Activated T-helper 2 cell treated with anti-CD3 and anti-CD28 coated beads, Interferon-gamma antibody, Interleukin-2, Interleukin-4, amounts not matched to agents 10 μg/mL and 5 μg/mL and 100 μg/mL, durations not matched to agents 14 hours and 24 hours and 36 hours (primary cell): ENCODE measurements around the gene PUS3. TPM values are rescaled to one million over a fixed set of nuclear protein-coding genes. Genes with fewer than 3 reads are reported as not detected.

Source experiments
- DNase-seq: peaks from one replicate; pipeline ENCODE4 v3.0.0; 2021; ENCODE audit warnings: low spot score
- H3K27ac Mint-ChIP-seq: one replicate; pipeline ENCODE4 v1.8.0; 2021; ENCODE audit warnings: mixed read lengths
- H3K27me3 Mint-ChIP-seq: one replicate; pipeline ENCODE4 v1.8.0; 2021; ENCODE audit warnings: low read depth, mixed read lengths
- H3K36me3 Mint-ChIP-seq: one replicate; pipeline ENCODE4 v1.8.0; 2021; ENCODE audit warnings: low read depth, mixed read lengths
- H3K4me1 Mint-ChIP-seq: one replicate; pipeline ENCODE4 v1.8.0; 2021; ENCODE audit warnings: low read depth, mixed read lengths
- H3K4me3 Mint-ChIP-seq: one replicate; pipeline ENCODE4 v1.8.0; 2021; ENCODE audit warnings: low read depth, mild to moderate bottlenecking, moderate library complexity, mixed read lengths
- H3K9me3 Mint-ChIP-seq: one replicate; pipeline ENCODE4 v1.8.0; 2021; ENCODE audit warnings: mixed read lengths
- intact Hi-C: fragments of 100-400 bp; cut with micrococcal nuclease; formaldehyde crosslinking; loops from one replicate; pipeline ENCODE4 v1.15.1; 2023
- total RNA-seq: library from RNA; stranded (reverse); gene quantifications from 2 replicates; pipeline ENCODE4 v1.2.3, GENCODE V29; 2022

PUS3 gene
- total RNA-seq, 1 donor from 2014 or later, result 16.0 TPM

DNA sequence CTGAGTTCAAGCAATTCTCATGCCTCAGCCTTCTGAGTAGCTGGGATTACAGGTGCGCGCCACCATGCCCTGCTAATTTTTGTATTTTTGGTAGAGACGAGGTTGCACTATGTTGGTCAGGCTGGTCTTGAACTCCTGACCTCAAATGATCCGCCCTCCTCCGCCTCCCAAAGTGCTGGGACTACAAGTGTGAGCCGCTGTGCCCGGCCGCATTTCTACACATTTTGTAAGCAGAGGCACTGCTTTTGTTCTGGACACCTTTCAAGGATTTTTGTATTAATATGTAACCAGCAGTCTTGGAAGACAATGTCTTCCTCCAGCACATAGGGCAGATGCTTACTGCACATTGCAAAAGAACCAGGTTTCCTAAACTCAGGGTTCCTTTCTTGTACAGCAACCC, 31.5 kb upstream of the PUS3 start:
- intact Hi-C loops, result no loop called here
- Mint-ChIP-seq H3K27me3 (peaks cover 7% of the 10 kb centered on the region), H3K4me3 (no peak overlapping the region), H3K27ac (no peak overlapping the region), H3K4me1 (peaks cover 6% of the 10 kb centered on the region), H3K36me3 (no peaks in the 10 kb centered on the region), H3K9me3 (no peaks in the 10 kb centered on the region)
- no peak for DNase-seq

DNA sequence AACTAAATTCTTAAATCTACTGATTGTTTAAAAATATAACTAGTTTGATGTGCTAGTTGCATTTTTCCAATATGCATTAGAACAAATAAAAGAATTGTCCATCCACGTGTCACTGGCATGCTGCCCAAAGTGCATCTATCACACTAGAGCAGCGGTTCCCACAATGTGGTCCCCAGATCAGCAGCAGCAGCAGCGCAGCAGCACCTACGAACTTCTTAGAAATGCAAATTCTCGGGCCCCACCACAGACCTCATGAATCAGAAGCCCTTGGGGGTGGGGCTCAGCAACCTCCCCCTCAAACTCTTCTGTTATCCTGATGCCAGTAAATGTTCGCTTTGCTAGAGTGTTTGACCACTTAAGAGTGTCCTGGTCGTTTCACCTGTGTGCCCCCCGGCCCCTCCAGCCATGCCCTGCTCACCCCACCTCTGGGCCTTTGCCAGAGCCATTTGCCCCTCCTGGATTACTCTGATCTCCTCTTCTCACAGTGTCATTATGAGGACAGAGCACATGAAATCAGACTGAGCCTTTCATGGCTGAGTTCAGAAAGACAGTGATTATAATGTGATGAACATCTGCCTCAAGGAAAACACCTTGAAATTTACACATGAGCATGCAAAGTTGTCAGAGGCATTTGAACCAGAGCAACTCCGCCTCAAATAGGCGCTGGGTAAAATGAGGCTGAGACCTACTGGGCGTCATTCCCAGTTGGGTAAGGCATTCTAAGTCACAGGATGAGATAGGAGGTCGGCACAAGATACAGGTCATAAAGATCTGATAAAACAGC, 30.2 kb upstream of the PUS3 start:
- no peaks in the 10 kb centered on the region for H3K9me3 Mint-ChIP-seq
- DNase-seq, result no peak
- intact Hi-C loops, result no loop called here
- H3K27me3 Mint-ChIP-seq, result peaks cover 9% of the 10 kb centered on the region
- H3K4me1 Mint-ChIP-seq, result peaks cover 2% of the 10 kb centered on the region
- H3K4me3 Mint-ChIP-seq, result no peak overlapping the region
- H3K36me3 Mint-ChIP-seq, result no peaks in the 10 kb centered on the region
- no peak overlapping the region for H3K27ac Mint-ChIP-seq

DNA sequence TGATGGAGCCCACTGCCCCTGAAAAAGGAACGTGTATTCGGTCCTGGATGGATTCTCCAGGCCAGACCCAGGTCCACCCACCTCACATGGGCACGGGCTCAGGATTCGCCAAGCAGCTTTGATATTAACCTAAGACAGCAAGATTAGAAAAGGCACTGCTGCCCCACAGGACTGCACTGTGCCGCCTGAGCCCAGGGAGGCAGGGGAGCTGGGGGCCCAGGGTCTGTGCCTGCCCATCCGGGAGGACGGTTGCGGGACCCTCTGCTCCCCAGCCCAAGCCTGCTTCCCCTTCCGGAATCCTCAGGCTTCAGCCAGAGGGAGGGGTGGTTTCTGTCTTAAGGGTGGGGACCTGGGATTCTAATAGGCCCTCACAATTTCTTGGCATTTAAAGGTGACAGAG, 29.3 kb upstream of the PUS3 start:
- Mint-ChIP-seq H3K36me3 (no peaks in the 10 kb centered on the region), H3K27ac (no peak overlapping the region), H3K9me3 (no peaks in the 10 kb centered on the region), H3K4me3 (no peak overlapping the region), H3K27me3 (peaks cover 9% of the 10 kb centered on the region), H3K4me1 (peaks cover 2% of the 10 kb centered on the region)
- DNase-seq, result no peak
- intact Hi-C loops, result no loop called here

DNA sequence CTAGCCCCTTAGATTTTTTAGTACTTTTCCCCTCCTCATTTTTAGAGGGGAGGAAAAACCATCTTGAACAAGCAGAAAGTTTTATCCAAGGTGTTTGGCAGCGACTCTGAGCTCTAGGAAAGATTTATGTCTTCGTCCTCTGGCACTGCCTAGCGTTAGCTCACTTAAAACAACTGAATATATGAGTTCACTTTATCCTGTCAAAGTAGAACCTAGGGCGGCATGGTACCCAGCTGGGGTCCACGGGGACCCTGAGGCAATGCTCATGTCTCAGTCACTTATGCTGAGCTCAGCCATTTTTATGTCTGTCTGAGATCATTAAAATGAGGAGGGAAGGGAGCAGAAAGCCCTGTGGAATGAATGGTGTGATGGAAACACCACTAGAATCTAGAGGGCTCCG, 28.7 kb upstream of the PUS3 start:
- Mint-ChIP-seq H3K27me3 (peaks cover 14% of the 10 kb centered on the region), H3K4me1 (peaks cover 2% of the 10 kb centered on the region), H3K36me3 (no peaks in the 10 kb centered on the region), H3K9me3 (no peaks in the 10 kb centered on the region), H3K4me3 (no peak overlapping the region), H3K27ac (no peak overlapping the region)
- intact Hi-C loops, result no loop called here
- no peak for DNase-seq

DNA sequence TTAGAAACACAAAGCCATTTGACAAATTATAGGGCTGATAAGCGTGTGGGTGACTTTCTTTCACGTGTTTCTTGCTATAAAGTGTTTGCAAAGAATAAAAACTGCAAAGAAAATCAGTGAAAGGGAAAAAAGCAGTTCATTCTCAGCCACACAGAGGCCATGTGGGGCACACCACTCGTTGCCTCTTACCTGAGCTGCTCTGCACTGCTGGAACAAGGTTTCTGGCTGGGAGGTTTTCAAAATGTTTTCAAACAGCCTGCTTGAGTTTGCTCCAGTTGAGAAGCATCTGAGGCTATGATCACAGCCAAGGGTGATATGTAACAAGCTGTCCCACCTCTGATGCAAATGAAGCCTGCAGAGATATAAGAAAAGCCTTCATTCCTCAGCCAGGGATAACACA, 28.1 kb upstream of the PUS3 start:
- no peak for DNase-seq
- Mint-ChIP-seq H3K4me3 (no peak overlapping the region), H3K9me3 (no peaks in the 10 kb centered on the region), H3K36me3 (no peaks in the 10 kb centered on the region), H3K27me3 (peaks cover 14% of the 10 kb centered on the region), H3K27ac (no peak overlapping the region), H3K4me1 (peaks cover 2% of the 10 kb centered on the region)
- intact Hi-C loops, result no loop called here

DNA sequence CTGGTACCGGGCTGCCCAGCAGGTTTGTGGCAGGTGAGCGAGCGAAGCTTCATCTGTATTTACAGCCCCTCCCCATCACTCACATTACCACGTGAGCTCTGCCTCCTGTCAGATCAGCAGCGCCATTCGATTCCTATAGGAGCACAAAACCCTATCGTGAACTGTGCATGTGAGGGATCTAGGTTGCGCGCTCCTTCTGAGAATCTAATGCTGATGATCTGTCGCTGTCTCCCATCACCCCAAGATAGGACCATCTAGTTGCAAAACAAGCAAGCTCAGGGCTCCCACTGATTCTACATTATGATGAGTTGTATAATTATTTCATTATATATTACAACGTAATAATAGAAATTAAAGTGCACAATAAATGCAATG, 27.1 kb upstream of the PUS3 start:
- H3K9me3 Mint-ChIP-seq, result no peaks in the 10 kb centered on the region
- peaks cover 2% of the 10 kb centered on the region for H3K4me1 Mint-ChIP-seq
- H3K36me3 Mint-ChIP-seq, result no peaks in the 10 kb centered on the region
- no peak overlapping the region for H3K4me3 Mint-ChIP-seq
- H3K27ac Mint-ChIP-seq, result no peak overlapping the region
- DNase-seq, result no peak
- peaks cover 17% of the 10 kb centered on the region for H3K27me3 Mint-ChIP-seq
- intact Hi-C loops, result no loop called here

GRCh38 chr11:125929445-125930075, 26.6 kb upstream of the PUS3 start:
- Mint-ChIP-seq H3K4me1 (peaks cover 2% of the 10 kb centered on the region), H3K36me3 (no peaks in the 10 kb centered on the region), H3K27me3 (peaks cover 17% of the 10 kb centered on the region), H3K9me3 (no peaks in the 10 kb centered on the region), H3K27ac (no peak overlapping the region), H3K4me3 (no peak overlapping the region)
- no peak for DNase-seq
- intact Hi-C loops, result no loop called here

GRCh38 chr11:125926682-125927081, 23.7 kb upstream of the PUS3 start:
- Mint-ChIP-seq H3K4me1 (no peaks in the 10 kb centered on the region), H3K4me3 (no peak overlapping the region), H3K27ac (no peak overlapping the region), H3K36me3 (no peaks in the 10 kb centered on the region), H3K27me3 (peaks cover 13% of the 10 kb centered on the region), H3K9me3 (no peaks in the 10 kb centered on the region)
- intact Hi-C loops, result no loop called here
- DNase-seq, result no peak

DNA sequence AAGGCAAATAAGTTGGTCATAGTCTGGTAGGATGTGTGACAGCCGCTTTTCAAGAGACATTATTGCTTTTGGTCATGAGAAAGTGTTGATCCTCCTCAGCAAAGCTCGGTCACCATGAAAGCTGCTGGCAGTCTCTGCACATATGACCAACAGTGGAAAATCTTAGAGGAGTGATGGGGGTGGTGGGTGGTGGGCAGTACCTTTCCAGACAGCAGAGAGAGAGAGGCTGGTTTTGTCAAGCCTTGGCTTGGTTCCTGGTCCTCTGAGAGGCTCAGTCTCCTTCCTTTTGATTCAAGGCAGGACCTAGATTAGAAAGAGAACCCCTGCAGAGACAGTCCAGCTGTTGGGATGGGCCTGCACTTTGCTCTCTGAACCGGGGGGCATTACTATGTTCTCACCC, 22.8 kb upstream of the PUS3 start:
- Mint-ChIP-seq H3K27me3 (peaks cover 15% of the 10 kb centered on the region), H3K36me3 (no peaks in the 10 kb centered on the region), H3K27ac (no peak overlapping the region), H3K9me3 (no peaks in the 10 kb centered on the region), H3K4me1 (no peaks in the 10 kb centered on the region), H3K4me3 (no peak overlapping the region)
- intact Hi-C loops, result no loop called here
- DNase-seq, result no peak

DNA sequence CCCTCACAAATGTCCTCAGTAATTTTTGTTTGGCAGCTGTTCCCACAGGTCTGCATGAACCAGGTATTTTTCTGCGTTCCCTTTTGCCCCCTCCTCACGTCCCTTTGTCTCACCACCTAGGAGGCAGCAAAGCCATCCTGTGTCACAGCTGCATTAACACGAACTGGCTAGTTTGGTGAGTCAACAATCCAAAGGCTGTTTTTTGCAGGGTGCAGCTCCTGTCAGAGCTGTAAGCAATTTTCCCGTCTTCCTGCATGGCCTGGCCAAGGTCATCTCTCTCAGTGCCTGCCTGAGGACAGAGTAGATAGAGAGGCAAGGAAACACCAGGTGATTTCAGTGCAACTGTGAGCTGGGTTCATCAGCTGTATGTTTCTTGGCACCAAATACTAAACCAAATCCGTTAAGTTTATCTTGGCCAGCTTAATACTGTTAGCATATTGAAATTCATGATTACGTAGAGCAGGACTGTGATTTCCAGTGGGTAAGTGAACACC, 22.3 kb upstream of the PUS3 start:
- peaks cover 15% of the 10 kb centered on the region for H3K27me3 Mint-ChIP-seq
- H3K27ac Mint-ChIP-seq, result no peak overlapping the region
- no peaks in the 10 kb centered on the region for H3K9me3 Mint-ChIP-seq
- H3K4me3 Mint-ChIP-seq, result no peak overlapping the region
- intact Hi-C loops, result no loop called here
- H3K36me3 Mint-ChIP-seq, result no peaks in the 10 kb centered on the region
- no peaks in the 10 kb centered on the region for H3K4me1 Mint-ChIP-seq
- DNase-seq, result no peak

DNA sequence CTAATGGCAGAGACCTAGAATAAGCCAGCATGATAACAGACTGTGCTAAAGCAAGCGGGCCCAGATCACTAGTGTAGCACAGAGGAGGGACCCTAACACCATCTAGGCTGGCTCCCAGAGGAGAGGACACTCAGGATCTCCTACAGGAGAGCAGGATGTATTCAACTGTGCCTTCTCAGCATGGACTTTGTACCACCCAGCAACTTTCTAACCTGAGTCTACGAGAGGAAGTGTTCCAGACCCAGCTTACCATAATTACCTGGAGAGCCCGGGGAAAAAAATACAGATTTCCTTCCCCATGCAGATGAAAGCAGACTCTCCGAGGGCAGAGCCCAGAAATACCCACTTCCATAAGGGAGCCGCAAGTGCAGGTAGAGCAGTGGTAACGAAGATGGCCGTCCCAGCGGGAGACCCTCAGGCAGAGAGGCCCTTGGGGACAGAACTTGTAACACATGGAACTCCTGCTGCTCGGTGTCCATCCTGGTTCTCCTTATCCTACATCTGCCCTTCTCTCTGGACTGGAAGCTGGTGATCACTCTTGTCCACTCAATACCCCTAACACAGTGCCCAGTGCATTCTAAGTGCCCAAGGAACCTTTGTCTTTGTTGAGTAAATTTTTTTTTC, 21.5 kb upstream of the PUS3 start:
- intact Hi-C loops, result no loop called here
- DNase-seq, result no peak
- peaks cover 12% of the 10 kb centered on the region for H3K27me3 Mint-ChIP-seq
- H3K27ac Mint-ChIP-seq, result no peak overlapping the region
- H3K4me1 Mint-ChIP-seq, result no peaks in the 10 kb centered on the region
- H3K9me3 Mint-ChIP-seq, result no peaks in the 10 kb centered on the region
- H3K4me3 Mint-ChIP-seq, result no peak overlapping the region
- no peaks in the 10 kb centered on the region for H3K36me3 Mint-ChIP-seq

GRCh38 chr11:125923633-125924032, 20.6 kb upstream of the PUS3 start:
- Mint-ChIP-seq H3K9me3 (no peaks in the 10 kb centered on the region), H3K36me3 (no peaks in the 10 kb centered on the region), H3K27ac (no peak overlapping the region), H3K27me3 (peaks cover 16% of the 10 kb centered on the region), H3K4me1 (no peaks in the 10 kb centered on the region), H3K4me3 (no peak overlapping the region)
- DNase-seq, result no peak
- intact Hi-C loops, result loop anchor here (1.0 kb wide), 1 partner anchor 271 kb away; no protein-coding TSS in a partner anchor

DNA sequence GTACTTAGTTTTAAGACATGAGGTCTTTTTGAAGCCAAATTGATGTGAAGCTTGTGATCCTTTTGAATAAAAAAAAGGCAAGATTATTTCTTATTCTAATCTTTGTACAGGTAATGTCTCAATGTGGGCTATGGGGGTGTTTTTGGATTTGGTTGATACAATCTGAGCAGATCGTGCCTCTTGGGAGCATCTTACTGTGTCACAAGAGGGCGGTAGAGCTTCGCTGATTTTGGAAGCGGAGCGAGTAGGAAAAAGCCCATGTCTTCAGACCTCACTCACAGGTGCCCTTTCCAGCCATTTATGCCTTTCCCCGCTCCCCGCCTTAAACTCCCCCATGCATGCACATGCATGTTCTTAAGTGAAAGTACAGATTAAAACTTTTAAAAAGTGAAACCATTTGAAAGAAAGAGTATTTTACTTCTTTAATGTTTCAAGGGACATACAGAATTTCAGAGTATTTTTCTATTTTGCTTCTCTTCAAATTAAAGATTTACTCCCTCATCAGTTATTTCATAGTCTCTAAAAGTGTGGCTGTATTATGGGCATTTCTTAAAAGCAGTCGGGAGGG, 20.1 kb upstream of the PUS3 start:
- peak; percentile 35 for DNase-seq
- no peak overlapping the region for H3K4me3 Mint-ChIP-seq
- no peaks in the 10 kb centered on the region for H3K4me1 Mint-ChIP-seq
- no peaks in the 10 kb centered on the region for H3K9me3 Mint-ChIP-seq
- H3K27me3 Mint-ChIP-seq, result peaks cover 16% of the 10 kb centered on the region
- H3K27ac Mint-ChIP-seq, result no peak overlapping the region
- intact Hi-C loops, result loop anchor here (1.0 kb wide), 1 partner anchor 271 kb away; no protein-coding TSS in a partner anchor
- no peaks in the 10 kb centered on the region for H3K36me3 Mint-ChIP-seq
